Tibial nerve (tissue), 4 donors: ENCODE results near the gene DTNB. TPM values are rescaled to one million over a fixed set of nuclear protein-coding genes. Genes with fewer than 3 reads are reported as not detected.

Experiments
- DNase-seq, 2 donors: peaks; one replicate each; pipeline ENCODE4 v3.0.0-alpha.2; 2019; ENCODE audit warnings: low spot score in 2 of 2
- H3K27ac ChIP-seq, 4 donors: fragments of 200-600 bp; sonication (generic) in 3 of 4; one replicate each; pipeline ENCODE4 v1.5.1; 2017 to 2019; ENCODE audit warnings: mild to moderate bottlenecking in 1 of 4
- H3K27me3 ChIP-seq, 2 donors: fragments of 200-600 bp; sonication (generic) in 1 of 2; one replicate each; pipeline versions ENCODE4 v1.5.1 to v1.6.0; 2017 to 2019
- H3K36me3 ChIP-seq, 3 donors: fragments of 200-600 bp; sonication (generic); one replicate each; pipeline ENCODE4 v1.5.1; 2018 to 2019
- H3K4me1 ChIP-seq, 4 donors: fragments of 200-600 bp; sonication (generic) in 3 of 4; one replicate each; pipeline ENCODE4 v1.5.1; 2017 to 2019
- H3K4me3 ChIP-seq, 4 donors: fragments of 200-600 bp; sonication (generic) in 3 of 4; one replicate each; pipeline ENCODE4 v1.5.1; 2017 to 2019; ENCODE audit warnings: mild to moderate bottlenecking in 1 of 4, moderate library complexity in 1 of 4
- H3K9me3 ChIP-seq, 4 donors: fragments of 200-600 bp; sonication (generic) in 3 of 4; one replicate each; pipeline ENCODE4 v1.5.1; 2017 to 2019
- EP300 ChIP-seq, 2 donors: sonication (generic); formaldehyde crosslinking; IDR thresholded peaks; one replicate each; pipeline ENCODE4 v1.6.1; 2017; ENCODE audit warnings: antibody characterized with exemption in 2 of 2, mild to moderate bottlenecking in 1 of 2
- POLR2A ChIP-seq, 2 donors: fragments of 450-650 bp; IDR thresholded peaks; one replicate each; pipeline ENCODE4 v1.6.1; 2017; ENCODE audit warnings: antibody characterized with exemption in 2 of 2, mild to moderate bottlenecking in 2 of 2, moderate library complexity in 2 of 2
- WGBS, 2 donors: methylation state at CpG; one replicate each; pipeline ENCODE4 v1.1.5; 2018; 5-methylcytosine and 5-hydroxymethylcytosine counted together
- total RNA-seq, 4 donors: library from RNA; depleted of rRNA; stranded (reverse); fragments of >200 nt; gene quantifications; one replicate each; pipeline ENCODE4 v1.1.0, GENCODE V29; 2016
- TF ChIP-seq, protein P1 (sequence below), 5 experiments: fragments of 200-600 bp in 3 of 5; fragments of 450-650 bp in 2 of 5; sonication (generic) in 3 of 5; IDR thresholded peaks; one replicate each; pipeline ENCODE4 v1.5.1; 2016 to 2019; ENCODE audit warnings: antibody characterized with exemption in 5 of 5, mild to moderate bottlenecking in 3 of 5, moderate library complexity in 2 of 5

DTNB gene
- total RNA-seq, 4 donors from 2014 or later: 9.4 to 18.6 (median 13.1) TPM

DNA sequence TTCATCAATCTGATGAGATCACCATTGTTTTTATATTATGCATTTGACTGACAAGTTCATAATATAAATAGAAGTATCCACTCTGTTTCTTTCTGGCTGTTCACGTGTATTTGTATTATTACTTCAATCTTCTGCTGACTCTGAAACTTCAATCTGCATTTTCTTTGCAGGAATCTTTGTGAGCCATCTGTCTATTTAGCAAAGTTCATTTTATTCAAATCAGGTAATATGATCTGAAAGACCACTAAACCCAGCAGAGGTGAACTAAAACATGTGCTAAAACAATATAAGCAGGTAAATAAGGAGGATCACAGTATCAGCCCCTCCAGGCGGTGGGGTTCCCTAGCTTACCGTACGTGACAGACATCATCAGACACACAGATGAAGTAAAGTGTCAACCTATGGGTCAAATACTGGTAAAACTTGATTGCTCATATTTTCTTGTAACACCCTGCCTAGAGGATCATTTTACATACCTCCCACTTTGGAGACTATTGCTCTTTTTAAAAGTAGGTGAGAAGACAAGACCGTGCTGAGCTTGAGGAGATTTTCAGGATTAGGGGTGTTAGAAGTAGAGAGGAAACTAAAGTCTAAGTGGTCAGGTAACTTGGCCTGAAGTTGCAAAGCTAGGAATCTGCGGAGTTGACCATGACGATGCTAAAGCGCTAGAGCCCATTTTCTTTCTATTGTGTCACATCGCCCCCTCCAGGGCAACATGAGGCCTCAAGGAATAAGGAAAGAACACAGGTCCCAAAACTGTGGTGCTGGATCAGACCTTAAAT, 9.0 kb downstream of the DTNB start:
- no peaks in the 10 kb centered on the region for H3K27me3 ChIP-seq
- H3K4me1 ChIP-seq: peaks cover 0 to 4% (median 0%) of the 10 kb centered on the region in 4 donors
- peak; percentile 25 to 66 for DNase-seq
- no peaks in the 10 kb centered on the region for H3K9me3 ChIP-seq
- no peak overlapping the region for H3K27ac ChIP-seq
- H3K36me3 ChIP-seq: no peaks in the 10 kb centered on the region
- no peak for TF ChIP-seq POLR2A (IDR thresholded peaks at IDR 0.05)
- TF ChIP-seq, protein P1, sequence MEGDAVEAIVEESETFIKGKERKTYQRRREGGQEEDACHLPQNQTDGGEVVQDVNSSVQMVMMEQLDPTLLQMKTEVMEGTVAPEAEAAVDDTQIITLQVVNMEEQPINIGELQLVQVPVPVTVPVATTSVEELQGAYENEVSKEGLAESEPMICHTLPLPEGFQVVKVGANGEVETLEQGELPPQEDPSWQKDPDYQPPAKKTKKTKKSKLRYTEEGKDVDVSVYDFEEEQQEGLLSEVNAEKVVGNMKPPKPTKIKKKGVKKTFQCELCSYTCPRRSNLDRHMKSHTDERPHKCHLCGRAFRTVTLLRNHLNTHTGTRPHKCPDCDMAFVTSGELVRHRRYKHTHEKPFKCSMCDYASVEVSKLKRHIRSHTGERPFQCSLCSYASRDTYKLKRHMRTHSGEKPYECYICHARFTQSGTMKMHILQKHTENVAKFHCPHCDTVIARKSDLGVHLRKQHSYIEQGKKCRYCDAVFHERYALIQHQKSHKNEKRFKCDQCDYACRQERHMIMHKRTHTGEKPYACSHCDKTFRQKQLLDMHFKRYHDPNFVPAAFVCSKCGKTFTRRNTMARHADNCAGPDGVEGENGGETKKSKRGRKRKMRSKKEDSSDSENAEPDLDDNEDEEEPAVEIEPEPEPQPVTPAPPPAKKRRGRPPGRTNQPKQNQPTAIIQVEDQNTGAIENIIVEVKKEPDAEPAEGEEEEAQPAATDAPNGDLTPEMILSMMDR (IDR thresholded peaks at IDR 0.05): peak; percentile 28 to 66 (median 55)
- no peak for TF ChIP-seq EP300 (IDR thresholded peaks at IDR 0.05)
- no peak overlapping the region for H3K4me3 ChIP-seq
- WGBS, 2 donors: 35 to 37% methylated on average over 9 of the region's 9 CpGs

DNA sequence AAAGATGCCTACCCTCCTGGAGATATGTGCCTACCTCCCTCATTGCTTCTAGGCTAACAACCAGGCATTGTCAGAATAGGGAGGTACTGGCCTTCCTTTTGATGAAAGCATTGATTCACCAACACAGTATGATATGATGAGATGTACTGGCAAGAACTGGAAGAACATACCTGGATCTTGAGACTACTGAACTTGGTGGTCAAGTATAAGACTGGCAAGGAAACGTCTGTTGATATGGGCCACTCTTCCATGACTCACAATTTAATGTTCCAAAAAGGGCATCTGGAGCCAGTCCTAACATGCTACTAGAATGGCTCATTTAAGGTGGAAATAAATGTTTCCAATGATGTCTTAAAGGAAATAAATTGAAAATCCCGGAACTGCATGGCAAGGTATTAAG, 18.1 kb downstream of the DTNB start:
- no peak for DNase-seq
- Histone ChIP-seq H3K4me1 (no peaks in the 10 kb centered on the region), H3K27me3 (no peaks in the 10 kb centered on the region), H3K27ac (no peak overlapping the region), H3K36me3 (peaks cover 0 to 8% (median 0%) of the 10 kb centered on the region in 3 donors), H3K4me3 (no peak overlapping the region), H3K9me3 (no peaks in the 10 kb centered on the region)
- TF ChIP-seq EP300 (IDR thresholded peaks at IDR 0.05) (no peak), POLR2A (IDR thresholded peaks at IDR 0.05) (no peak)
- TF ChIP-seq, protein P1 (IDR thresholded peaks at IDR 0.05): no peak
- 91 to 94% methylated on average over 2 of the region's 2 CpGs for WGBS, 2 donors

DNA sequence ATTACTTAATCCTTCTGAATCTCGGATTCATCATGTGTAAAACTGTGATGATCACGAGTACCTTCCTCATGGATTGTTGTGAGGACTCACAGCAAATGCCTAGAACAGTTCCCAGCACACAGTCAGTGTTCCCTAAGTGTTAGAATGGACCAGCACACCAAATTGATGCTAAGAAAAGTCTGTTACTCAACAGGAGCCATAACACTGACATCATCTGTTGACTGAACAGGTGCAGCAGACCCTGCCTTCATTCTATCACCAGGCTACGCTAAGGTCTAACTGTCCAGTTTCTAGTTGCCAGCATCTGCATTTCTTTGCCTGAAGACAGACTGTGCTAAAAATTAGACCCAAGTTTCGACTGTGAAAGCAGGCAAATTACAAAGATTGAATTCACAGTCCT, 18.6 kb downstream of the DTNB start:
- peaks cover 0 to 13% (median 0%) of the 10 kb centered on the region in 3 donors for H3K36me3 ChIP-seq
- no peak for DNase-seq
- no peak overlapping the region for H3K27ac ChIP-seq
- TF ChIP-seq, protein P1 (IDR thresholded peaks at IDR 0.05): no peak
- no peak for TF ChIP-seq POLR2A (IDR thresholded peaks at IDR 0.05)
- no peak for TF ChIP-seq EP300 (IDR thresholded peaks at IDR 0.05)
- no peak overlapping the region for H3K4me3 ChIP-seq
- H3K4me1 ChIP-seq: no peaks in the 10 kb centered on the region
- 88 to 97% methylated on average over 4 of the region's 4 CpGs for WGBS, 2 donors
- H3K9me3 ChIP-seq: no peaks in the 10 kb centered on the region
- H3K27me3 ChIP-seq: no peaks in the 10 kb centered on the region

DNA sequence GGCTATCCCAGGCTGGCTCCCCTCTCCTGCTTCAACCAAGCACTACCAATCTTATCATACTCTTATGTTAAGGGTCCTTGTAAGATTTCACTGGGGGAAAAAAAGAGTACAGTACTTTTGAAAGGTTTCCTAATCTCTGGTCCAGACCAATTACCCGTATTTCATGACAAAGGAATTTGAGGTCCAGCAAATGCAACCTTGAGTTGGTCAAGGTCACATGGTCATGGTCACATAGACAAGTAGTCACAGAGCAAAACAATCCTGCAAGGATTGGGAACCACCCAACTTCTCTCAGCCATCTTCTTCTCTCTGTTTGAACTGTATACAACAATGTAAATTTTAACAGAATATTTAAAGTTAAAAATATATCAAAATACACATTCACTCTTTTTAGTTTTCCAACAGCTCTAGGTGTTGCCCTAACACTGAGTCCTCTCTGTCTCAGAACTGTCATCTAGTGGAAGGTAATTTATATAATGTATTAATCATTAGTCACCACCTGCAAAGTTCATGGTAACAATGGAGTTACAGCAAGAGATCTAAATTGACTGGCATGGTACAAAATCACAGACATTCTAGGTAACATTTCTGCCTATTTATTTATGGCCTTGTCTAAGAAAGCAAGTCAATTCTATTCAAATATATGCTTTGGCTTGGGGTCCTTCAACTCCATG, 21.5 kb downstream of the DTNB start:
- Histone ChIP-seq H3K4me1 (no peaks in the 10 kb centered on the region), H3K27ac (no peak overlapping the region), H3K4me3 (no peak overlapping the region), H3K27me3 (no peaks in the 10 kb centered on the region), H3K36me3 (peaks cover 0 to 15% (median 0%) of the 10 kb centered on the region in 3 donors), H3K9me3 (no peaks in the 10 kb centered on the region)
- 44 to 48% methylated on average over 1 of the region's 1 CpG for WGBS, 2 donors
- TF ChIP-seq, protein P1 (IDR thresholded peaks at IDR 0.05): no peak
- TF ChIP-seq POLR2A (IDR thresholded peaks at IDR 0.05): no peak
- no peak for TF ChIP-seq EP300 (IDR thresholded peaks at IDR 0.05)
- no peak for DNase-seq

DNA sequence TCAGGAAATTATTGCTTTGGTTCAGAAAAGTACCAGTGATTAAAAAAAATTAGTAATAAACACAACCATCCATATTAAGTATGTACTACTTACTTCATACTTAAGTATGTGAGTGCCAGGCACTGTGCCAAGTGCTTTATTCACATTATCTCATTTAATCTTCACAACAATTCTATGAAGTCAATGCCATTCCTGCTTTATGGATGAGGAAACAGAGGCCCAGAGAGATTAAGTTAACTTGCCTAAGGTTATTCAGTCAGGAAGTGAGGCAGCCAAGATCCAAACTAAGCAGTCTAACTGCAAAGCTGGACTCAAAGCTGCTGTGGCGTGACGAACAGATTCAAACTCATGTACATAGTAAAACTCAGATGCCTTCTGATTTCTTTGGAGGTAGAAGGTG, 22.3 kb downstream of the DTNB start:
- WGBS, 2 donors: 47 to 69% methylated on average over 2 of the region's 2 CpGs
- Histone ChIP-seq H3K27ac (no peak overlapping the region), H3K36me3 (peaks cover 0 to 15% (median 0%) of the 10 kb centered on the region in 3 donors), H3K27me3 (no peaks in the 10 kb centered on the region), H3K9me3 (no peaks in the 10 kb centered on the region), H3K4me3 (no peak overlapping the region), H3K4me1 (no peaks in the 10 kb centered on the region)
- no peak for TF ChIP-seq EP300 (IDR thresholded peaks at IDR 0.05)
- no peak for TF ChIP-seq POLR2A (IDR thresholded peaks at IDR 0.05)
- TF ChIP-seq, protein P1 (IDR thresholded peaks at IDR 0.05): no peak
- DNase-seq: no peak
